HG03521 (cell line): ENCODE measurements around the gene ANGPT4.
"Not testable (repeated sequence)": the region's sequence is repeated elsewhere in the genome, so short reads cannot be mapped to it uniquely, and the experiment has no call there.

Experiments
- ATAC-seq: cut with Tn5 transposase; IDR thresholded peaks from one replicate; pipeline ENCODE4 v1.9.1; 2021; ENCODE audit warnings: mild to moderate bottlenecking, moderate library complexity; ENCODE audit not compliant: unreplicated experiment

ANGPT4 gene

GRCh38 chr20:906703-907270 lies 9.3 kb downstream of the ANGPT4 start:
- ATAC-seq, result no peak

- ATAC-seq, result no peak
These were observed 10.1 kb downstream of the ANGPT4 start for GRCh38 chr20:906001-906520.

GRCh38 chr20:905396-905961 lies 10.7 kb downstream of the ANGPT4 start:
- ATAC-seq, result no peak

- ATAC-seq, result no peak
These were observed 12.0 kb downstream of the ANGPT4 start for GRCh38 chr20:904039-904545.

GRCh38 chr20:897436-897835 lies 18.7 kb downstream of the ANGPT4 start:
- not testable (repeated sequence) for ATAC-seq

- ATAC-seq, result no peak
These were observed 19.6 kb downstream of the ANGPT4 start for GRCh38 chr20:896501-897025.

GRCh38 chr20:892371-892770 lies 23.8 kb downstream of the ANGPT4 start:
- ATAC-seq, result not testable (repeated sequence)

- ATAC-seq, result no peak
These were observed 24.4 kb downstream of the ANGPT4 start for GRCh38 chr20:891706-892080.

- ATAC-seq, result no peak
These were observed 25.0 kb downstream of the ANGPT4 start for GRCh38 chr20:891058-891705.

- ATAC-seq, result no peak
These were observed 25.5 kb downstream of the ANGPT4 start for GRCh38 chr20:890666-891057.

GRCh38 chr20:889932-890463 lies 26.1 kb downstream of the ANGPT4 start:
- no peak for ATAC-seq

GRCh38 chr20:889106-889505 lies 27.0 kb downstream of the ANGPT4 start:
- ATAC-seq, result no peak

- no peak for ATAC-seq
These were observed 28.1 kb downstream of the ANGPT4 start for GRCh38 chr20:888057-888456.

GRCh38 chr20:887137-887536 lies 29.0 kb downstream of the ANGPT4 start:
- ATAC-seq, result no peak

GRCh38 chr20:884983-885952 lies 30.9 kb downstream of the ANGPT4 start:
- ATAC-seq, result no peak

- no peak for ATAC-seq
These were observed 34.4 kb downstream of the ANGPT4 start for GRCh38 chr20:881783-882144.

GRCh38 chr20:881051-881782 lies 34.9 kb downstream of the ANGPT4 start:
- ATAC-seq, result no peak

GRCh38 chr20:879626-880025 lies 36.5 kb downstream of the ANGPT4 start:
- ATAC-seq, result no peak

- no peak for ATAC-seq
These were observed 37.4 kb downstream of the ANGPT4 start for GRCh38 chr20:878511-879307.
